Thoracic aorta (tissue), 2 donors: ENCODE data around the gene ZFP14. TPM values are rescaled to one million over a fixed set of nuclear protein-coding genes. Genes with fewer than 3 reads are reported as not detected.
"Not testable (repeated sequence)": the region's sequence is repeated elsewhere in the genome, so short reads cannot be mapped to it uniquely, and the experiment has no call there.

Experiments used
- ATAC-seq: fragments of 150-250 bp; one replicate; pipeline ENCODE4 v1.8.0; 2017; ENCODE audit warnings: low read depth; ENCODE audit not compliant: insufficient number of reproducible peaks, low FRiP score
- DNase-seq: peaks from one replicate; pipeline ENCODE4 v3.0.0-alpha.2; 2020; ENCODE audit warnings: low spot score
- H3K27ac ChIP-seq, 2 donors: fragments of 200-600 bp; sonication (generic); 1 replicate in 1 of 2; 2 replicates in 1 of 2; pipeline ENCODE4 v1.5.1; 2016; ENCODE audit warnings: mild to moderate bottlenecking in 2 of 2, moderate library complexity in 2 of 2
- H3K27me3 ChIP-seq: fragments of 200-600 bp; sonication (generic); replicated peaks from 2 replicates; pipeline ENCODE4 v1.6.0; 2016; ENCODE audit warnings: mild to moderate bottlenecking; ENCODE audit not compliant: insufficient read depth
- H3K36me3 ChIP-seq: fragments of 200-600 bp; sonication (generic); one replicate; pipeline ENCODE4 v1.5.1; 2016
- H3K4me1 ChIP-seq, 2 donors: fragments of 200-600 bp; sonication (generic); 1 replicate in 1 of 2; 2 replicates in 1 of 2; pipeline versions ENCODE4 v1.5.1 to v1.6.0; 2016; ENCODE audit warnings: low read depth in 2 of 2, mild to moderate bottlenecking in 1 of 2; ENCODE audit not compliant: control insufficient read depth in 1 of 2
- H3K4me3 ChIP-seq: fragments of 200-600 bp; sonication (generic); 2 replicates; pipeline ENCODE4 v1.5.1; 2016; ENCODE audit warnings: mild to moderate bottlenecking
- H3K9me3 ChIP-seq: fragments of 200-600 bp; sonication (generic); 2 replicates; pipeline ENCODE4 v1.5.1; 2016
- total RNA-seq, 2 donors: library from RNA; depleted of rRNA; stranded (reverse); fragments of >200 nt; gene quantifications; one replicate each; pipeline versions ENCODE4 v1.1.0 to v1.2.3, GENCODE V29; 2016
- TF ChIP-seq, protein P1 (sequence below): fragments of 200-600 bp; sonication (generic); IDR thresholded peaks from one replicate; pipeline ENCODE4 v1.5.1; 2019; ENCODE audit warnings: antibody characterized with exemption

The ZFP14 gene
- total RNA-seq, 2 donors from 2014 or later = 4.1 to 4.2 TPM

DNA sequence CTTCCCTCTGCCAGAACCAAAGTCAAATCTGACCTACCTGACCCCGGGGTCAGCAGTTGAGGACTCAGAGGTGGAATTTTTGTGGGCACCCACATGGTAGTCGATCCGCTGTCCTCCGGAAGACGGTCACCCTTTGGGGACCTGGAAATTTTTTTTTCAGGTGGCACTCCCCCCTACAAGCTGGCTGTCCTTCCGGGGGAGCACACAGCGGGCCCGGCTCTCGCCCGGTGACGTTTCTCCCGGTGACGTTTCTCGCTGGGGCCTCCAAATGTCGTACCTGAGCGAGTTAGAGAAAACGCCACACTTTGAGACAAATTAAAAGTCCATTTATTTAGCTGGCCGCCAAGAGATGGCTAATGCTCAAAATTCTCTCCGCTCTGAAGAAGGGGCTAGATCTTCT, 48.8 kb downstream of the ZFP14 start:
- no peaks in the 10 kb centered on the region for H3K27me3 ChIP-seq
- H3K27ac ChIP-seq = no peak overlapping the region
- H3K4me1 ChIP-seq = peaks cover 3 to 12% of the 10 kb centered on the region in 2 donors
- H3K36me3 ChIP-seq = peaks cover 12% of the 10 kb centered on the region
- H3K4me3 ChIP-seq = no peak overlapping the region
- ATAC-seq (no peak), DNase-seq (no peak)
- H3K9me3 ChIP-seq = peaks cover 6% of the 10 kb centered on the region
- TF ChIP-seq, protein P1, sequence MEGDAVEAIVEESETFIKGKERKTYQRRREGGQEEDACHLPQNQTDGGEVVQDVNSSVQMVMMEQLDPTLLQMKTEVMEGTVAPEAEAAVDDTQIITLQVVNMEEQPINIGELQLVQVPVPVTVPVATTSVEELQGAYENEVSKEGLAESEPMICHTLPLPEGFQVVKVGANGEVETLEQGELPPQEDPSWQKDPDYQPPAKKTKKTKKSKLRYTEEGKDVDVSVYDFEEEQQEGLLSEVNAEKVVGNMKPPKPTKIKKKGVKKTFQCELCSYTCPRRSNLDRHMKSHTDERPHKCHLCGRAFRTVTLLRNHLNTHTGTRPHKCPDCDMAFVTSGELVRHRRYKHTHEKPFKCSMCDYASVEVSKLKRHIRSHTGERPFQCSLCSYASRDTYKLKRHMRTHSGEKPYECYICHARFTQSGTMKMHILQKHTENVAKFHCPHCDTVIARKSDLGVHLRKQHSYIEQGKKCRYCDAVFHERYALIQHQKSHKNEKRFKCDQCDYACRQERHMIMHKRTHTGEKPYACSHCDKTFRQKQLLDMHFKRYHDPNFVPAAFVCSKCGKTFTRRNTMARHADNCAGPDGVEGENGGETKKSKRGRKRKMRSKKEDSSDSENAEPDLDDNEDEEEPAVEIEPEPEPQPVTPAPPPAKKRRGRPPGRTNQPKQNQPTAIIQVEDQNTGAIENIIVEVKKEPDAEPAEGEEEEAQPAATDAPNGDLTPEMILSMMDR = no peak

DNA sequence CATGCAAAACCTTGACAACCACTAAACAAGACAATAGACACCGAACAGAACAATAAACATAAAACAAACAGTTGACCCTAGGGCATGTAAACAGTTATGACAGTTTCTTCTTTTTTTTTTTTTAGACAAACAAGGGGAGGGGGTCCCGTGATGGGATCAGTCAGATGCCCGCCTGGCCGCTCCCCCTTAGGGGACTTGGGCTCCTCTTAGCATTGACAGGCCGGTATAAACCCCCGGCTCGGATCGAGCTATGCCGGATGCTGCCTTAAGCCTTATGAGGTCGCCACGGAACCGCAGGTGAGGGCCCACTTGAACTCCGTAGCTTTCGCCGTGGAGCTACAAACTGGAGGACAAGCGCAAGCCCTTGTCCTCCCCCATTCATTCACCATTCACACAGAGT, 49.5 kb downstream of the ZFP14 start:
- H3K27ac ChIP-seq, ATAC-seq, H3K27me3 ChIP-seq, DNase-seq, H3K4me3 ChIP-seq, H3K9me3 ChIP-seq: not testable (repeated sequence)
- Histone ChIP-seq H3K36me3 (peaks cover 12% of the 10 kb centered on the region), H3K4me1 (peaks cover 3 to 12% of the 10 kb centered on the region in 2 donors)

DNA sequence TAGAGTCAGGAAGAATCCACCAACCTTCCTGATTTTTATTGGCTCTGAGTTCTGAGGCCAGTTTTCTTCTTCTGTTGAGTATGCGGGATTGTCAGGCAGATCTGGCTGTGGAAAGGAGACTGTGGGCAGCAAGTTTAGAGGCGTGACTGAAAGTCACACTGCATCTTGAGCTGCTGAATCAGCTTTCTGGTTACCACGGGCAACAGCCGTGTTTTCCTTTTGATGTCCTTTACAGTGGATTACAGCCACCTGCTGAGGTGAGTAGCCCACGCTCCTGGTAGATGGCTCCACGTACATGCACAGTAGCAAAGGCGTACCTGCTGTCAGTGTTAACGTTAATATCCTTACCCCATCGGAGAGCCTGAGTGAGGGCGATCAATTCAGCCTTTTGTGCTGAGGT, 52.4 kb downstream of the ZFP14 start:
- not testable (repeated sequence) for H3K27ac ChIP-seq, DNase-seq, H3K27me3 ChIP-seq, H3K9me3 ChIP-seq, ATAC-seq, H3K4me1 ChIP-seq, H3K4me3 ChIP-seq
- H3K36me3 ChIP-seq = peaks cover 12% of the 10 kb centered on the region

DNA sequence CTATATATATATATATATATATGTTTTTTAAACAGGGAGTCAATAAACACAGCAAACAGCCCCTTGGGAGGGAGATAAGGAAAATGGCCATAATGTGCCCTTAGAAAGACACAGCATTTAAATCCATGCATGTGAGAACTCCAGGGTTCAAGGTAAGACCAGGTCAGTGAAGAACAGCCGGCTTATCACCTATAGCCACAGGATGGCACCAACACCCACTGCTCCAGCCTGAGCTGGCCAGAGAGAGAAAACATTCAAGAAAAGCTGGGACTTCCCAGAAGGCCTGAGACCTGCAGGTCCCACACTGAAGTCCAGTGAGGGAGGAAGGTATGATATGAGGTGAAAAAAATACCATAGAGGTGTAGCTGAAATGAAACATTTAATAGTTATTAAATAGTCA, 63.8 kb downstream of the ZFP14 start:
- not testable (repeated sequence) for H3K9me3 ChIP-seq, H3K36me3 ChIP-seq, DNase-seq, H3K27ac ChIP-seq, ATAC-seq, H3K4me1 ChIP-seq, H3K4me3 ChIP-seq, H3K27me3 ChIP-seq

DNA sequence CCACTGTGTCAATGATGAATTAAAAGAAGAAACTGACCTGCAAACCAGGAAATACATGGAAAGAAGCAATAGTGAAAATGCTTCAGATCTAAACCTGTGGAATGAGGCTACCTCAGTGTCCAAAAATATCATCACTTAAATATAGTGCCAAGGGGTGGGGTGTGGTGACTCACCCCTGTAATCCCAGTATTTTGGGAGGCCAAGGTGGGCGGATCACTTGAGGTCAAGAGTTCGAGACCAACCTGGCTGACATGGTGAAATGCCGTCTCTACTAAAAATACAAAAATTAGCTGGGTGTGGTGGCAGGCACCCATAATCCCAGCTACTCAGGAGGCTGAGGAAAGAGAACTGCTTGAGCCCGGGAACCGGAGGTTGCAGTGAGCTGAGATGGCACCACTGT, 64.9 kb downstream of the ZFP14 start:
- H3K27ac ChIP-seq, H3K9me3 ChIP-seq, H3K36me3 ChIP-seq, ATAC-seq, DNase-seq, H3K4me3 ChIP-seq, H3K4me1 ChIP-seq, H3K27me3 ChIP-seq: not testable (repeated sequence)

DNA sequence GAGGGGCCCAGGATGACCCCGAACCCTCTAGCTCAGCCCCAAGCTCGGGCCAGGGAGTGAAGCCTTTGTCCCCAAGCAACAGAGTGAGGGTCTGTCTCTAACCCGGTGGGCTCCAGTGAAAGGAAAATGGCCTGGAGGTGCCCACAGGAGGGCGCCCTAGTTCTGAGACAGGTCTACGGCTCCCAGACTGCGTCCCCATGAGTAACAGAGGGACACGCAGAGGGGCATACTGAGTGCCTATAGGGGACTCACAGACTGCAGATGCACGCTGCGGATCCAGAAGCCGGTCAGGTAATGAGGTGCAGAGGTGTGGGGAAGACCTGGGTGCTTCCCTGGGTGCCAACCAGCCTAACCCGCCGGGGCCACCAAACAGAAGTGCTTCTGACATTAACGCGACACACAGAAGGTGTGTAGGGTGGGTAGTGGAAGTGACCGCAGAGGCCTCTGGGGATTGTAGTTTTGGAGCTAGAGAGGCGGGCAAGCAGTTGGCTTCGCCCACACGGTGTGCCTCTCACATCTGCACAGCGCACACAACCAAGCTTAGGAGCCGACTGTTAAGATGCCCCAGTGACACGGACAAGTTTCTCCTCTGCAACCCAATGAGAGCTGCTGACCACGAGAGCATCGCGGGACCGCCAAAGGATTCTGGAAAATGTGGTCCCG, 67.8 kb downstream of the ZFP14 start:
- not testable (repeated sequence) for H3K27ac ChIP-seq, H3K4me3 ChIP-seq, DNase-seq, H3K9me3 ChIP-seq, H3K27me3 ChIP-seq, H3K4me1 ChIP-seq, H3K36me3 ChIP-seq, ATAC-seq

DNA sequence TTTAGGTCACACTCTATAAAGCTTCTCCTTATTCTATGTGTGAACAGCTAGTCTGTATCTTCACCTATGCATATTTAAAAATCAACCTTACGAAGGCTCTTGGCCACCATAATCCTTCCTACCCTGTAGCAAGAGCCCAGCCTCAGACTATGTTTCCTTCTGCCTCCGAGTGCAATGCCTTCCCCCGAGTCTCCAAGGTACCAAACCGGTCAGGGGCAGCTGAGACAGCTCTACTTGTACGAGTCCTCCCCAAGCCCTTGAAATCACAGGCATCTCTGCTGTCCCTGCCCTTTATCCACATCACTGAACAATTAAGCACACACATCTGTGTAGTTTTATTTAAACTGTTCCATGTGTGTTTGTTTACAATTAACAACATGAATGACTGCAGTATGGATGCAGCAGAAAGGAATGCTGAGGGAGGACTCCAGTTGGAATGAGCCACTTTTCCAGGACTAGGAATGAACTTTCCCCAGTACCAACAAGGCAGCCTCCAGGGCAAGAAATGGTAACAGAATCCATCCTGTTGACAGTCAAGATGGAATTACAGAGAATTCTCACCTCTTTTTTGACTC, 68.5 kb downstream of the ZFP14 start:
- not testable (repeated sequence) for H3K9me3 ChIP-seq, H3K27me3 ChIP-seq, H3K36me3 ChIP-seq, DNase-seq, H3K27ac ChIP-seq, H3K4me3 ChIP-seq, H3K4me1 ChIP-seq, ATAC-seq

DNA sequence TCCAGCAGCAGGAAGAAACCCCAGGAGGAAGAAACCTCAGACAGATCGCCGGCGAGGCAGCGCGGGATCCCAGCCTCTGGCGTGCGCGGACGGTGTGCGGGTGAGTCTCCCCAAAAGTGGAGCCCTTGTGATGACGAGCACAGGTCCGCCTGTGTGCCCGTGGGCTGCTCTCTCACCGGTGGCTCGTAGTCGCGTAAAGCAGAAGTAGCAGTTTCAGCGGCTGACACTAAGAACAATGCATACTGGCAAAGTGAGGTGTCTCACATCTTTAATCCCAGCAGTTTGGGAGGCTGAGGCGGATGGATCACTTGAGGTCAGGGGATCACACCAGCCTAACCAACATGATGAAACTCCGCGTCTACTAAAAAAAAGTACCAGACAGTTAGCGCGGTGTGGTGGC, 69.2 kb downstream of the ZFP14 start:
- DNase-seq, H3K4me3 ChIP-seq, H3K36me3 ChIP-seq, H3K4me1 ChIP-seq, ATAC-seq, H3K9me3 ChIP-seq, H3K27ac ChIP-seq, H3K27me3 ChIP-seq: not testable (repeated sequence)

DNA sequence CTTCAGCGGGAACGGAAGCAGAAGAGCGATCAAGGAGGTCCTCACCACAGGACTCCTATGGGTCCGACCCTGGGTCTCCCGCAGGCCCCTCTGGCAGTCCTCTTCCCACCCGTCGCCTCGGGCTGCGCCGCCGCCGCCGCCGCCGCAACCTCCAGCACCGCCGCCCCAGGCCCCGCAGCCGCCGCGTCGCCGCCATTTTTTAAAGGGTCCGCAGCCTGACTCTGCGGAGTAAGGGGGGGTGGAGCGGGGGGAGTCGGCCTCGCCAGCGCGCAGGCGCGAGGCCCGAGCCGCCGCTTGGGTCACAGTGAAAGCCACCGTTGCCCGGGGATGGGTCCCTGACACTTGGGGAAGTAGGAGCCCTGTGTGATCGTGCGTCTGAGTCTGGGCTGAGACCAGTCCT, 69.7 kb downstream of the ZFP14 start:
- H3K4me3 ChIP-seq, H3K9me3 ChIP-seq, H3K27ac ChIP-seq, H3K27me3 ChIP-seq, H3K36me3 ChIP-seq, ATAC-seq, DNase-seq, H3K4me1 ChIP-seq: not testable (repeated sequence)

DNA sequence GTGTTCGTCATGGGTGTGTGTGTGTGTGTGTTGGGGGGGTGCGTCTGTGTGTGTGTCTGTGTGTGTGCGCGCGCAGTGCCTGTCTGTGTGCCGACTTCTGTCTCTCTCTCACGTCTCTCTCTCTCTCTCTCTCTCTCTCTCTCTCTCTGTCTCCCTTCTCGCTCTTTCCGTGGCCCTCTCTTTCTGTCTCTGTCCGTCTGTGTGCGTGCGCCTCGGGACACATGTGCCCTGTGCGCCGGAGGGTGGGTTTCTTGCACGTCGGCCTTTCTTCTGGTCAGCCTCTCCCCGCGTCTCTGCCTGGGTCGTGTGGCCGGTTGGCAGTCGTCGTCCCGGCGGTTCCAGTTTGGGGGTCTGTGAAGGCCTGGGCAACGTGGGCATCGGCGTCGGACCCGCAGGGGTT, 86.7 kb downstream of the ZFP14 start:
- H3K4me3 ChIP-seq, H3K9me3 ChIP-seq, ATAC-seq, H3K27ac ChIP-seq, H3K27me3 ChIP-seq, H3K36me3 ChIP-seq, H3K4me1 ChIP-seq, DNase-seq: not testable (repeated sequence)
